COR-L47 (cell line): ENCODE measurements around the gene ACVR1B.

ENCODE experiments used
- DNase-seq: peaks from one replicate; lab custom pipeline; 2025; lab: John Stamatoyannopoulos, UW

The ACVR1B gene

DNA sequence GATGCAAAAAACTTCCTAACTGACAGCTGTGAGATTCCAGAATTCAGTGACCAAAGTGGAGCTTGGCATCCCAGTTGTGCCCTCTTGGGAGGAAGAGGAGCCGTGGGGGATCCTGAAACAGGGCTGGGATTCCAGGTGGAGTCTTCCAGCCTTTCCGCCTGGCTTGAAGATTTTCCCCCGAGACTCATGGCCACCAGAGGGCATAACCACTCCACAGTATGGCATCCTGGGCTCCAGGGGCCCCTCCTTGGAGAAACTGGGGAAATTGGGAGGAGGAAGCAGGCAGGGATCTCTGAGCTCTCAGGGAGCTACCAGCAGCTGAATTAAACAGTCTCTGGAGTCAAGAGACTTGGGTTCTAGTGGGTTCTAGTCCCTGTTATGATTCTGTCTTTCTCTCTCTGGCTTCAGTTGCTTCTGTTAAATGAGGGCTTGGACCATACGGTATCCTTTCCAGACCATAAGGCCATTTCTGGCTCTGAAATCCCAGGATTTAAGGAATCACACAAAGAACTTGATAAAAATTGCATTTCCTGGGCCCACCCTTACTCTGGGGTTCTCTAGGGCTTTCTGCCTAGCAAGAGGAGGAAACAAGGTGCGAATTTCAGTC is 52.6 kb downstream of the ACVR1B start:
- peak; percentile 82 for DNase-seq

DNA sequence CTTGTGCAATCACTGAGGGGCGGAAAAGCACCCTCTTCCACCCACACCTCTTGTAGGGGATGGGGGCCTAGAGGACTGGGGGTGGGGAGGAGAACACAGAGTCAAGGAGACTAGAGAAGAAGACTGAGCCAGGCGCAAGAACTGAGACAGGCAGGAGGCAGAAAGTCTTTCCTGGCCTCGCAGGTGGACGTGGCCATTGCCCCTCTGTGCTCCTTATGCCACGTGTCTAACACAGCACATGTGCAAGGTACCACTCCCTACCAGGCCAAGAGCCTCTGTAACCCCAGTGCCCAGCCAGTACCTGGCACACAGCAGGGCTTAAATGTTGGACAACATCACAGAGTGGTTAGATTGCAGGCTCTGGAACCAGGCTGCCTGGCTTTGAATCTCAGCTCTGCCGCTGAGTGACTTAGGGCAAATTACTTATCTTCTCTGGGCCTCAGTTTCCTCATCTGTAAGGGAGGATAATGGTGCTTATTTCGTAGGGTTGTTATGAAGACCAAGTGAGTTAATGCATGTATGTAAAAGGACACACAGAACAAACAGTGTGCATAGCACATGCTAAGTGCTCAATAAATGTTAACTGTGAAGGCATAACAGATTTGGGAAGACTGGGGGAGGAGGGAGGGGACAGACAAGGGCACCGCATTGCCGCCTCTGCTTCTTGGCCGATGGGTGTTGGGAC is 53.9 kb downstream of the ACVR1B start:
- no peak for DNase-seq

- no peak for DNase-seq
Observed at GRCh38 chr12:52005903-52006703, 54.6 kb downstream of the ACVR1B start.

DNA sequence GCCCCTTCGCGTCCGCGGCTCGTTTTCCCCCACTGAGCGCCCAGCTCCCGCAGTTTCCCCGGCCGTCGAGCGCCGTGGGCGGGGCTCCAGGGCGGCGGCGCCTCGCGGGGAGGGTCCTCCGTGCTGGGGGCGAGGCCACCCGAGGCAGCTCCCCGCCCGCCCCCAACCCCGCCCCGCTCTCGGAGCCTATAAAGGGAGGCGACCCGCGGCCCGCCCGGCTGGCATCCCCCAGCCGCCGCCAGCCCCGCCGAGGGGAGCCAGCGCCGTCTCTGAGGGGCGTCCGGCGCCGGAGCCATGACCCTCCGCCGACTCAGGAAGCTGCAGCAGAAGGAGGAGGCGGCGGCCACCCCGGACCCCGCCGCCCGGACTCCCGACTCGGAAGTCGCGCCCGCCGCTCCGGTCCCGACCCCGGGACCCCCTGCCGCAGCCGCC is 55.2 kb downstream of the ACVR1B start, which contains the start of gene TAMALIN:
TSS of gene TAMALIN (plus strand) at position 221 of the 432 bp plus-strand sequence. CDS start at position 295, 74 bp downstream.
- peak; percentile 68 for DNase-seq

GRCh38 chr12:52007158-52007921 is 55.8 kb downstream of the ACVR1B start:
- DNase-seq, result peak; percentile 29

GRCh38 chr12:52007982-52008510 is 56.5 kb downstream of the ACVR1B start:
- DNase-seq, result no peak

DNA sequence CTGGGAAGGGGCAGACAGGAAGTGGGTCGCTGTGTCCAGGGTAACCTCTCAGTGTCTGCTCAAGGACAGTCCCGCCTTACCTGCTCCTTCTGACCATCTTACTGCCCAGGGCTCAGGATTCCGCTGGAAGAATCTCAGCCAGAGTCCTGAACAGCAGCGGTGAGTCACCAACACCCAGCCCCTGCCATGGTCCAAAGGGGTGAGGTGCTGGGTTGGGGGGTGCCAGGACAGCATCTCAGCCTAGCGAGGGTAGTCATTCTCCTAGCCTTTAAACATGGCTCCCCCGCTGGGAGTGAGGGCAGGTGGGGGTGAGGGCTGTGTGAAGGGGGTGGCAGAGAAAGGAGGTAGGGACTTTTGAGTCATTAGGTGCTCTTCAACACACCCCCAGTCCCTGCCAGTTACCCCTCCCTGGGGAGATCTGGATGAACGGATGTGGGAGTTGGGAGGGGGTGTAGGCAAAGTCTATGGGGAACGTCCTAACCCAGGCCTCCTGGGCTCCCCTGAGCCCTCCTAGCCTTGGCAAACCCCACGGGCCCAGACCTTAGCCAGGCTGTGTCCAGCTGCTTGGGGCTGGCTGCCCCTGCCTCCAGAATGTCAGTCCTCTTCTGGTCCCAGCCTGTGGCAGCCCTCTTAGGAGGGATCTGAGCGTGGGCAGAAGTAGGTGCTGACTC is 57.7 kb downstream of the ACVR1B start:
- no peak for DNase-seq

DNA sequence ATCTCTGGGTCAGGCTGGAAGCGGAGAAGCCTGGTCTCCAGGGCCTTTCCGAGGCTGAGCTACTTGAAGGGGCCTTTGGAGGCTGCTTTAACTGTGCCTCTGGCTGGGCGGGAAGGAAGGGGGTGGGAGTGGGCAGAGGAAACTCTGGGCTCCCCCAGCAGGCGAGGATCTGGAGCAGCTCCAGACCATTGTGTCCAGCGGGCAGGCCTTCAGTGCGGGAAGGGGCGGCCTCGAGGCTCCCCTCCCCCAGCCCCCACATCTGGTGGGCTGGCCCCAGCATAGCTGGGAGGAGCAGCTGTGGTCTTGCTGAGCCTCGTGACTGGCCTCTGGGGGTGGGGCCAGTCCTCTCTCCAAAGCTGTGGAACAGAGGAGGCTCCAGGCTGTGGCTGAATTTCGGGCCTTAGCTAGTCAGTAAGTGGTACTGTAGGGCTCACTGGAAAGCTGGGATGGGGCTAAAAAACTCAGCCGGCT is 58.7 kb downstream of the ACVR1B start:
- peak; percentile 77 for DNase-seq

- DNase-seq, result peak; percentile 90
Observed at GRCh38 chr12:52010692-52011601, 59.4 kb downstream of the ACVR1B start.

GRCh38 chr12:52011602-52012214 is 60.2 kb downstream of the ACVR1B start:
- DNase-seq, result no peak

DNA sequence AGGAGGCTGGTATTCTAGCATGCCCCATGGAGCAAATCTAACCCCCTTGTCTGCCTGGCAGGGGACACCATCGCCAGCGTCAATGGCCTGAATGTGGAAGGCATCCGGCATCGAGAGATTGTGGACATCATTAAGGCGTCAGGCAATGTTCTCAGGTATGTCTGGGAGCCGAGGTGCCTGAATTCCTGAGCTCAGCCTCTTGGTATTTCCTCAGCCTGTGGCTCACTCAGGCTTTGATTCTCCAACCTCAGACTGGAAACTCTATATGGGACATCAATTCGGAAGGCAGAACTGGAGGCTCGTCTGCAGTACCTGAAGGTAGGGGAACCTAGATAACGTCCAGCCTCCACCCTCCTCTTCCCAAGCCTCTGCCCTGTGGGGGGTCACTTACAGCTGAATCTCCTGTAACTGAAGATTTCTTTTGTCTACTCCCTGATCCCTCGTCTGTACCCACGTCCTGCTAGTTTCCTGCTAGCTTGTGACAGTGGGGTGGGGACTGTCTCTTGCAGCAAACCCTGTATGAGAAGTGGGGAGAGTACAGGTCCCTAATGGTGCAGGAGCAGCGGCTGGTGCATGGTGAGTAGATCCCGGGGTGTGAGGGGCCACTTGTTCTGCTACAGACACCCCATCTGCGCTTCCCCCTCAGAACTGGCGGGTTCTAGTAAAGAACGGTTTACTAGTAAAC is 62.3 kb downstream of the ACVR1B start:
- DNase-seq, result no peak

GRCh38 chr12:52014567-52015530 is 63.4 kb downstream of the ACVR1B start:
- no peak for DNase-seq

DNA sequence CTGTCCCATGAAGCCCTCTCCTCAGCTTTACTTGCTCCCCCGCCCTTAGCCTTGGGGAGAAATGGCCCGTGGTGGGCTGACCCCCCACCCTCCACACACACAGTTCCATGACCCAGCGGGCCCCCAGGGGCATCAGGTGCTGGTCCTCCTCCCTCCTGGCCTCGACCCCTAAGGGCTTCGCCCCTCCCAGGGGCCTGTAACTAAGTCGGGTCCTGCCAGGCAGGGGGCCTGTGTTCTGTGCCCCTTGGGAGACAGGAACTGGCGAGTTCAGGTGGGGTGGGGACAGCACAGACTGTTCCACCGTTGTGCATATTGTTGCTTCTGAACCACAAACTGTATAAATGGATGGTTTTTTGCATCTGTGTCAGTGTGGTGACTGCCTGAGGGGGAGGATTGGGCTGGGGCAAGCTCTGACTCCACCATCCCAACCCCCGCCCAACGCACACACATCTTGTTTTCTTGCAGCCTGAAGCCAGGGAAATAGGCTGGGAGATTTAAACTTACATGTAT is 64.1 kb downstream of the ACVR1B start:
- DNase-seq, result no peak

DNA sequence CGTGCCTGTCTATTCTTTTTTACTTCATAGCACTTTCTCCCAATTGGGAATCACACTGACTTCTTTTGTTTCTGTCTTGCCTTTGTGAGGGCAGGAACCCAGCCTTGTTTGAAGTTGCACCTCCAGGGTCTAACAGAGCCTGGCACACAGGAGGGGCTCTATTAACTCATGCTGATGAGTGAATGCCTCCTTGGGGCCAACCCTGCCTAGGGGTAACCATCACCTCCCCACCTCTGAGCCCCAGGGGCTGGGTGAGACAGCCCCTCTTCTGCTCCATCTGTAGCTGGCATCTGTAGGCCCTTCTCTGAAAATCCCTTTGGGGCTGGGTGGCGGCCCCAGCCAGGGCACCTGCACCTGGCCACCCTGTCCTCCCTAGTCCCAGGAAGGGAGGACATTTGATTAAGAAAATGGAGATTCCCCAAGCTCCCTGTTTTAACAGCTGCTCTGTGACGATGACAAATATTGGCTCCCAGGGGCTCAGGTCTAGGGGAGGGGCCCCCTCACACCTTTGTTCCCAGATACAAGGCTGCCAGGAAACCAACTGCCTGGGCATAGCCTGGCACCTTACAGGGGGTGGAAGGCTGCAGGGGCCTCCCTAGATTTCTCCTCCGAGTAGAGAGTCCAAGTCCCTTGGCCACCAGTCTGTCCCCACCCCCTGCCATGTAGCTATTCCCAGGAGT is 67.1 kb downstream of the ACVR1B start:
- peak; percentile 83 for DNase-seq

DNA sequence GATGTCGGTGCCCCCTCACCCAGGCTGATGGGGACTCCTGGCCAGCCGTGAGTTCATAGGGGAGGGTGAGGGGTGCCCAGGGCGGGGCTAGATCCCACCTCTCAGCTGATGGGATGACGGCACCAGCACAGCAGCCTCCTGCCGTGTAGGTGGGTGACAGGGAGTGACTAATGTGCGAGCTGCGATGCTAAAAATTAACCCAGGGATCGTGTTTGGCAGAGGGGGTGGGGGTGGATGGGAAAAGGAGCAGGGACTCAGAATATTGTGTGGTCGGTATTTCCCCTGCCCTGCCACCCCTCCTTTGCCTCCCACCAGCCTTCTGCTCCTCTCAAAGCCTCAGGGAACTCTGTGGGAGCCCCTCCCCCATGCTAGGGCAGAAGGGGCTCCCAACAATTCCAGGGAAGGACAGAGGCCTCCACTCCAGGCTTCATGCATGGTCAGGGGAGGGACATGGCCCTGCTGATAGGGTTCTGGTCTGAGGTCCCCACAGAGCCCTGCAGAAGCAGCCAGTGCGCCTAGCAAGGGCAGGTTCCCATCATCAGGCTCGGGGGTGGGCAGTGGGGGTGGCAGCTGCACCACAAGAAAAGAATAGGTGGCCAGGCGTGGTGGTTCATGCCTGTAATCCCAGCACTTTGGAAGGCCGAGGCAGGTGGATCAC is 67.7 kb downstream of the ACVR1B start:
- DNase-seq, result peak; percentile 76

DNA sequence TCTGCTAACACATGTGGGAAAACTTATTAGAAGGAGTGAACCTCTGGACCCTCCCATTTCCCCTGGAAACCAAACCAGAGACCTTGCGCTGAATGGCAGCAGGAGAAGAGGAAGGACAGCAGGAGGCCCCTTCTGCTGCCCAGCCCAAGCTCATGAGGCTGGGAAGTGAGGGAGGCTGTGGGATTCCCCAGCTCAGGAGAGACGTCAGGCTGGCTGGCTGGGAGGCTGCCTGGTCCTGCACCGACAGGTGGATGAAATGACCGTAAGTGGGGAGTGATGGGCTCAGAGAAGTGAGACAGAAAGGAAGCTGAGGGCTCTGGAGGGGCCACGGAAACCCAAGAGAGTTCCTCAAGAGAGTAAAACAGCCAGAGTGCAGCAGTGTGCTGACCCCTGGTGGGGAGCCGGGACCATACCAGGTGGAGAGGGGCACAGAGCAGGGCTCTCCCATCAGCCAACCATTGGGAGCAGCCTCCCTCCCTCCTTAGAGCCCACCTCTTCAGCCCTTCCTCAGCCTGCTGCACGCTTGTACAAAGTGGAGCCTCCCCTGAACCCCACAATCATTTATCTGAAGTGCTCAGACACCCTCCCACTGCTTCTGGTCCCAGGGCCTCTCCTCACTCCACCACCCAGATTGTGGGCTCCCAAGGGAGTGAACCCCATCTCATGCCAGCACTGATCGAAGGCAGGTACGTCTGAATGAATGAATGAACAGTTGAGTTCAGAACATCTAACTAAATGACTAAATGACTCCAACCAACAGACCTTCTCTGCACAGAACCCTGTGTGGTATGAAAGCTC is 69.2 kb downstream of the ACVR1B start:
- peak; percentile 58 for DNase-seq
